Measurements from ENCODE around the gene SLC7A7. TPM values are rescaled to one million over a fixed set of nuclear protein-coding genes. Genes with fewer than 3 reads are reported as not detected.

The SLC7A7 gene
- total and polyA plus RNA-seq, 10 of the 15 experiments (the other 5 are each of a cell fraction or from before 2014, with no cell fraction given), result 27.8 to 79.2 (median 50.8) TPM

DNA sequence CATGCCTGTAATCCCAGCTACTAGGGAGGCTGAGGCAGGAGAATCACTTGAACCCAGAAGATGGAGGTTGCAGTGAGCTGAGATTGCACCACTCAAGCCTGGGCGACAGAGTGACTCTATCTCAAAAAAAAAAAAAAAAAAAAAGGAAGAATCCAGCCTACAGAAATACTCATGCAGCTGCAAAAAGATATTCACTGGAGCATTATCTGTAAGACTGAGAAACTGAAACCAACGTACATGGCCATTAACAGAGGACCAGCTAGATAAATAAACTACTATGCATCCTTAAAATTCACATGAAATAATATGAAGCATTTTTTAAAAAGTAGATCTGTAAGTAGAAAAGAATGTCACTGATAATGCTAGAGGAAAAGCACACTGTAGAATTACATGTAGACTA is 3.5 kb downstream of the SLC7A7 start (continued):
- no peak for TF ChIP-seq FOS (IDR thresholded peaks at IDR 0.05; ENCODE audit: borderline replicate concordance, extremely low read depth, insufficient read length)

DNA sequence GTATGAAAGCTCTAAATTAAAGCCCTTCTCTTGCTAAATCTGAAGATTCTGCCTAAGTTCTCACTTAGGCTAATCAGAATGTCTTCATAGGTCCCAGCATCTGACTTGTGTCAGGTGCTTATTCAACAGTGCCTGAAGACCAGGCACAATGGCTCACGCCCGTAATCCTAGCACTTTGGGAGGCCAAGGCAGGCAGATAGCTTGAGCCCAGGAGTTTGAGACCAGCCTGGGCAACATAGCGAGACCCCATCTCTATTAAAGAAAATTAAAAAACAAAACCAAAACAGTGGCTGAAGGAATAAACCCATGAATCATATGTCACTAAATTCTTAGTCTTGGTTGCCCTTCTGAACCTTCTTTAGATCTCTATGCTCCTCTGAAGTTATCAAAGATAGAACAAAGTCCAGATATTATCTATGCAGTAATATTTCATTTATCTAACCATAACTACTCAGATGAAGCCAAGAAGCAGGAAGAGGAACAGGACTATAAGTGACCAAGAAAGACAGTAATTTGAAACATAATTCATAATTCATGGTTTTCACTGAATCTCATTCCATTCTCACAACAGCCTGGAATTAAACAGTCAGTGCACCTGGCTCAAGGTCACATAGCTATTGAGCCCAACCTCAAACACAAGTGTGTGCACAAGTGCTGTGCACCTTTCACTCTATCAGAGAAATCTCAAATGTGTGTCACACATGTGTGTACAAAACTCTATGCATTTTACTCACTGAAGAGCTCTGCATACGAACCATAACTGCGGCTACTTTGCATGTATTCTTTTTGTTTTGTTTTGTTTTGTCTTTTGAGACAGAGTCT is 6.6 kb downstream of the SLC7A7 start:
- H3K79me2 ChIP-seq (ENCODE audit: control insufficient read depth, insufficient read depth, low read length), result peaks cover 44% of the 10 kb centered on the region
- TF ChIP-seq SREBF1 (IDR thresholded peaks at IDR 0.05; ENCODE audit: low read length) (no peak), GATAD2B (conservative IDR thresholded peaks at IDR 0.05; ENCODE audit: low read depth) (no peak), JUNB (IDR thresholded peaks at IDR 0.05) (no peak), CBX3 (IDR thresholded peaks at IDR 0.05; ENCODE audit: borderline replicate concordance, low read depth) (no peak), SPI1 (IDR thresholded peaks at IDR 0.05; ENCODE audit: borderline replicate concordance, insufficient read depth, low read depth, low read length) (no peak), NFYB (IDR thresholded peaks at IDR 0.05; ENCODE audit: insufficient read depth, low read depth, low read length) (no peak), BRCA1 (IDR thresholded peaks at IDR 0.05; ENCODE audit: low read depth, low read length) (no peak), MEF2A (IDR thresholded peaks at IDR 0.05; ENCODE audit: insufficient read depth, low read depth, low read length) (no peak), SRF (IDR thresholded peaks at IDR 0.05; ENCODE audit: low read depth in 2 of 2, low read length in 2 of 2) (no peak), DPF2 (IDR thresholded peaks at IDR 0.05) (no peak), NFYA (IDR thresholded peaks at IDR 0.05; ENCODE audit: borderline replicate concordance, low read depth, low read length) (no peak)
- TF ChIP-seq, protein P1, sequence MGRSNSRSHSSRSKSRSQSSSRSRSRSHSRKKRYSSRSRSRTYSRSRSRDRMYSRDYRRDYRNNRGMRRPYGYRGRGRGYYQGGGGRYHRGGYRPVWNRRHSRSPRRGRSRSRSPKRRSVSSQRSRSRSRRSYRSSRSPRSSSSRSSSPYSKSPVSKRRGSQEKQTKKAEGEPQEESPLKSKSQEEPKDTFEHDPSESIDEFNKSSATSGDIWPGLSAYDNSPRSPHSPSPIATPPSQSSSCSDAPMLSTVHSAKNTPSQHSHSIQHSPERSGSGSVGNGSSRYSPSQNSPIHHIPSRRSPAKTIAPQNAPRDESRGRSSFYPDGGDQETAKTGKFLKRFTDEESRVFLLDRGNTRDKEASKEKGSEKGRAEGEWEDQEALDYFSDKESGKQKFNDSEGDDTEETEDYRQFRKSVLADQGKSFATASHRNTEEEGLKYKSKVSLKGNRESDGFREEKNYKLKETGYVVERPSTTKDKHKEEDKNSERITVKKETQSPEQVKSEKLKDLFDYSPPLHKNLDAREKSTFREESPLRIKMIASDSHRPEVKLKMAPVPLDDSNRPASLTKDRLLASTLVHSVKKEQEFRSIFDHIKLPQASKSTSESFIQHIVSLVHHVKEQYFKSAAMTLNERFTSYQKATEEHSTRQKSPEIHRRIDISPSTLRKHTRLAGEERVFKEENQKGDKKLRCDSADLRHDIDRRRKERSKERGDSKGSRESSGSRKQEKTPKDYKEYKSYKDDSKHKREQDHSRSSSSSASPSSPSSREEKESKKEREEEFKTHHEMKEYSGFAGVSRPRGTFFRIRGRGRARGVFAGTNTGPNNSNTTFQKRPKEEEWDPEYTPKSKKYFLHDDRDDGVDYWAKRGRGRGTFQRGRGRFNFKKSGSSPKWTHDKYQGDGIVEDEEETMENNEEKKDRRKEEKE (IDR thresholded peaks at IDR 0.05), result no peak
- TF ChIP-seq, protein P2, sequence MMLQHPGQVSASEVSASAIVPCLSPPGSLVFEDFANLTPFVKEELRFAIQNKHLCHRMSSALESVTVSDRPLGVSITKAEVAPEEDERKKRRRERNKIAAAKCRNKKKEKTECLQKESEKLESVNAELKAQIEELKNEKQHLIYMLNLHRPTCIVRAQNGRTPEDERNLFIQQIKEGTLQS (IDR thresholded peaks at IDR 0.05; ENCODE audit: borderline replicate concordance, extremely low read depth, low read depth, low read length), result no peak
- TF ChIP-seq, protein P3, sequence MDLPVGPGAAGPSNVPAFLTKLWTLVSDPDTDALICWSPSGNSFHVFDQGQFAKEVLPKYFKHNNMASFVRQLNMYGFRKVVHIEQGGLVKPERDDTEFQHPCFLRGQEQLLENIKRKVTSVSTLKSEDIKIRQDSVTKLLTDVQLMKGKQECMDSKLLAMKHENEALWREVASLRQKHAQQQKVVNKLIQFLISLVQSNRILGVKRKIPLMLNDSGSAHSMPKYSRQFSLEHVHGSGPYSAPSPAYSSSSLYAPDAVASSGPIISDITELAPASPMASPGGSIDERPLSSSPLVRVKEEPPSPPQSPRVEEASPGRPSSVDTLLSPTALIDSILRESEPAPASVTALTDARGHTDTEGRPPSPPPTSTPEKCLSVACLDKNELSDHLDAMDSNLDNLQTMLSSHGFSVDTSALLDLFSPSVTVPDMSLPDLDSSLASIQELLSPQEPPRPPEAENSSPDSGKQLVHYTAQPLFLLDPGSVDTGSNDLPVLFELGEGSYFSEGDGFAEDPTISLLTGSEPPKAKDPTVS (IDR thresholded peaks at IDR 0.05; ENCODE audit: low read depth, low read length), result no peak

More for the DNA sequence above, 6.6 kb downstream of the SLC7A7 start:
- no peaks in the 10 kb centered on the region for H3K9me3 ChIP-seq (replicated peaks; ENCODE audit: control insufficient read depth, insufficient read depth, low read length)
- in situ Hi-C loops (cut with MboI), result no loop called here
- WGBS (ENCODE audit: insufficient coverage, insufficient replicate concordance, low lambda C conversion rate, missing lambda C conversion rate), result 92% methylated on average over 5 of the region's 5 CpGs
- ATAC-seq, result no peak
- ChIA-PET CTCF (interaction anchor here (0.8 to 5.8 kb wide), 10 partner anchors 11 to 45 kb away, joined by 3 to 36 read pairs (median 12); no protein-coding TSS in a partner anchor), RAD21 (ENCODE audit: unreplicated experiment) (interaction anchor here (0.9 to 14.2 kb wide), 10 partner anchors 11 to 423 kb away, joined by 3 to 219 read pairs (median 4); partner anchors contain the start of gene OXA1L), SMC1A (ENCODE audit: uncharacterized antibody, unreplicated experiment) (interaction anchor here (0.7 to 16.0 kb wide), 8 partner anchors 11 to 238 kb away, joined by 3 to 395 read pairs (median 6); partner anchors contain the start of gene MRPL52), POLR2A (interaction anchor here (0.6 to 17.5 kb wide), 4 partner anchors 11 to 239 kb away, joined by 3 to 245 read pairs (median 11); no protein-coding TSS in a partner anchor)
- intact Hi-C loops (cut with micrococcal nuclease; ENCODE audit: unreplicated experiment), result no loop called here
- peak overlapping the region; percentile 32 for H3K4me2 ChIP-seq (ENCODE audit: control insufficient read depth, insufficient read depth)
- no peaks in the 10 kb centered on the region for H4K20me1 ChIP-seq (ENCODE audit: control insufficient read depth, insufficient read depth)
- peaks cover 0 to 2% of the 10 kb centered on the region in 2 experiments; a peak in 2 of 4 replicates for H3K36me3 ChIP-seq (ENCODE audit: control insufficient read depth in 2 of 2, insufficient read depth in 2 of 2, low read length in 1 of 2)
- H3K27ac ChIP-seq (ENCODE audit: control insufficient read depth, insufficient read depth), result peak overlapping the region; percentile 30
- no peak overlapping the region for H2AFZ ChIP-seq (ENCODE audit: control insufficient read depth, low read depth, low read length)
- no peak overlapping the region for H3K9ac ChIP-seq (ENCODE audit: control insufficient read depth, insufficient read depth, low read length)
- peaks cover 43% of the 10 kb centered on the region for H3K4me1 ChIP-seq (ENCODE audit: control insufficient read depth, insufficient read depth, low read length)
- DNase-seq (ENCODE audit: low read depth, low spot score), result no peak
- FAIRE-seq, result no peak
- H3K4me3 ChIP-seq, result peak overlapping the region; percentile 13; the same call in 1 of the 2 replicates
- BruUV-seq (replicated peaks), result no TSS peak
- H3K27me3 ChIP-seq (replicated peaks in 1 of 2; ENCODE audit: control insufficient read depth in 2 of 2, insufficient read depth in 2 of 2, low read length in 1 of 2), result no peaks in the 10 kb centered on the region

Data from GM12878 (cell line).